Tibial nerve (tissue), 4 donors: ENCODE measurements around the gene SLC24A5.

Source experiments
- CTCF ChIP-seq, 5 experiments: fragments of 200-600 bp in 3 of 5; fragments of 450-650 bp in 2 of 5; sonication (generic) in 3 of 5; IDR thresholded peaks; one replicate each; pipeline ENCODE4 v1.5.1; 2016 to 2019; ENCODE audit warnings: antibody characterized with exemption in 5 of 5, mild to moderate bottlenecking in 3 of 5, moderate library complexity in 2 of 5
- EP300 ChIP-seq, 2 donors: sonication (generic); formaldehyde crosslinking; IDR thresholded peaks; one replicate each; pipeline ENCODE4 v1.6.1; 2017; ENCODE audit warnings: antibody characterized with exemption in 2 of 2, mild to moderate bottlenecking in 1 of 2
- POLR2A ChIP-seq, 2 donors: fragments of 450-650 bp; IDR thresholded peaks; one replicate each; pipeline ENCODE4 v1.6.1; 2017; ENCODE audit warnings: antibody characterized with exemption in 2 of 2, mild to moderate bottlenecking in 2 of 2, moderate library complexity in 2 of 2

GRCh38 chr15:48153526-48153925, 32.7 kb downstream of the SLC24A5 start:
- no peak for TF ChIP-seq CTCF (IDR thresholded peaks at IDR 0.05)
- no peak for TF ChIP-seq POLR2A (IDR thresholded peaks at IDR 0.05)
- no peak for TF ChIP-seq EP300 (IDR thresholded peaks at IDR 0.05)
